ENCODE measurements around the gene PRKCB.

DNA sequence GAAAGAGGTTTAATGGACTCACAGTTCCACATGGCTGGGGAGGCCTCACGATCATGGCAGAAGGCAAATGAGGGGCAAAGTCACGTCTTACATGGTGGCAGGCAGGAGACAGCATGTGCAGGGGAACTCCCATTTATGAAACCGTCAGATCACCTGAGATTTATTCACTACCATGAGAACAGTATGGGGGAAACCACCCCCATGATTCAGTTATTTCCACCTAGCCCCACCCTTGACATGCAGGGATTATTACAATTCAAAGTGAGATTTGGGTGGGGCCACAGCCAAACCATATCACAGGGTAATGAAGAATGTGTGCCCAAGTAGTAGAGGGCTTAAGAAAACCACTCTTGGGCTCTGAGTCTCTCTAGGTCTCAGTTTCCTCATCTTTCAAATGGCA lies 85.1 kb downstream of the PRKCB start:
- TF ChIP-seq, protein P1, sequence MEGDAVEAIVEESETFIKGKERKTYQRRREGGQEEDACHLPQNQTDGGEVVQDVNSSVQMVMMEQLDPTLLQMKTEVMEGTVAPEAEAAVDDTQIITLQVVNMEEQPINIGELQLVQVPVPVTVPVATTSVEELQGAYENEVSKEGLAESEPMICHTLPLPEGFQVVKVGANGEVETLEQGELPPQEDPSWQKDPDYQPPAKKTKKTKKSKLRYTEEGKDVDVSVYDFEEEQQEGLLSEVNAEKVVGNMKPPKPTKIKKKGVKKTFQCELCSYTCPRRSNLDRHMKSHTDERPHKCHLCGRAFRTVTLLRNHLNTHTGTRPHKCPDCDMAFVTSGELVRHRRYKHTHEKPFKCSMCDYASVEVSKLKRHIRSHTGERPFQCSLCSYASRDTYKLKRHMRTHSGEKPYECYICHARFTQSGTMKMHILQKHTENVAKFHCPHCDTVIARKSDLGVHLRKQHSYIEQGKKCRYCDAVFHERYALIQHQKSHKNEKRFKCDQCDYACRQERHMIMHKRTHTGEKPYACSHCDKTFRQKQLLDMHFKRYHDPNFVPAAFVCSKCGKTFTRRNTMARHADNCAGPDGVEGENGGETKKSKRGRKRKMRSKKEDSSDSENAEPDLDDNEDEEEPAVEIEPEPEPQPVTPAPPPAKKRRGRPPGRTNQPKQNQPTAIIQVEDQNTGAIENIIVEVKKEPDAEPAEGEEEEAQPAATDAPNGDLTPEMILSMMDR (IDR thresholded peaks at IDR 0.05; ENCODE audit: low read depth, low read length), result no peak
- no peak for TF ChIP-seq EZH2phosphoT487 (IDR thresholded peaks at IDR 0.05; ENCODE audit: low read depth)

All from OCI-LY3 (cell line).